WTC11 (cell line): ENCODE measurements around the gene MEF2B.

Source experiments
- CTCF ChIP-seq: fragments of 200-600 bp; IDR thresholded peaks from 2 replicates; pipeline ENCODE4 v1.8.0; 2022; ENCODE audit warnings: antibody characterized with exemption
- ELF4 ChIP-seq: sonication (generic); formaldehyde crosslinking; IDR thresholded peaks from 2 replicates; pipeline ENCODE4 v1.8.1; 2022; ENCODE audit warnings: low read depth, mild to moderate bottlenecking, moderate library complexity, missing genetic modification reagents
- ESRRA ChIP-seq: sonication (generic); formaldehyde crosslinking; IDR thresholded peaks from 2 replicates; pipeline ENCODE4 v1.8.1; 2022; ENCODE audit warnings: mild to moderate bottlenecking, missing genetic modification reagents, borderline replicate concordance
- JUN ChIP-seq: sonication (generic); formaldehyde crosslinking; IDR thresholded peaks from 2 replicates; pipeline ENCODE4 v1.8.0; 2023; ENCODE audit warnings: mild to moderate bottlenecking, missing genetic modification reagents
- ZNF121 ChIP-seq: sonication (generic); formaldehyde crosslinking; IDR thresholded peaks from 2 replicates; pipeline ENCODE4 v1.8.0; 2023; ENCODE audit warnings: missing genetic modification reagents
- ZNF416 ChIP-seq: fragments of 250-450 bp; sonication (Bioruptor Pico); IDR thresholded peaks from 2 replicates; pipeline ENCODE4 v1.9.0; 2021; ENCODE audit warnings: mild to moderate bottlenecking, inconsistent platforms
- ZNF425 ChIP-seq: fragments of 250-450 bp; sonication (Bioruptor Pico); conservative IDR thresholded peaks from 2 replicates; pipeline ENCODE4 v1.9.0; 2021; ENCODE audit warnings: mild to moderate bottlenecking

GRCh38 chr19:19107654-19108053 is 62.4 kb downstream of the MEF2B start:
- TF ChIP-seq ZNF425 (CRISPR knock-in tag) (no peak), ELF4 (no peak), ZNF416 (no peak), ESRRA (CRISPR knock-in tag) (no peak), ZNF121 (CRISPR knock-in tag) (no peak), JUN (CRISPR knock-in tag) (no peak), CTCF (no peak)
